Chondrocyte (in vitro differentiated cells): ENCODE data around the gene LDAH. TPM values are rescaled to one million over a fixed set of nuclear protein-coding genes. Genes with fewer than 3 reads are reported as not detected.

Source experiments
- DNase-seq: peaks from one replicate; pipeline ENCODE4 v3.0.0; 2021; ENCODE audit warnings: mixed read lengths, low spot score
- H3K27ac Mint-ChIP-seq: one replicate; pipeline ENCODE4 v1.8.0; 2021; ENCODE audit warnings: mild to moderate bottlenecking, moderate library complexity, mixed read lengths; ENCODE audit not compliant: unreplicated experiment
- H3K27me3 Mint-ChIP-seq: 2 replicates; pipeline ENCODE4 v1.8.0; 2021; ENCODE audit warnings: low read depth, mixed read lengths
- H3K36me3 Mint-ChIP-seq: 2 replicates; pipeline ENCODE4 v1.8.0; 2021; ENCODE audit warnings: low read depth, mixed read lengths
- H3K4me1 Mint-ChIP-seq: 2 replicates; pipeline ENCODE4 v1.8.0; 2021; ENCODE audit warnings: low read depth, mild to moderate bottlenecking, mixed read lengths
- H3K4me3 Mint-ChIP-seq: one replicate; pipeline ENCODE4 v1.8.0; 2021; ENCODE audit warnings: mild to moderate bottlenecking, moderate library complexity, mixed read lengths; ENCODE audit not compliant: unreplicated experiment
- H3K9me3 Mint-ChIP-seq: 2 replicates; pipeline ENCODE4 v1.8.0; 2021; ENCODE audit warnings: low read depth, mixed read lengths
- CTCF ChIP-seq: fragments of 200-600 bp; sonication (generic); IDR thresholded peaks from 2 replicates; pipeline ENCODE4 v1.5.0; 2021; ENCODE audit warnings: antibody characterized with exemption, mild to moderate bottlenecking, moderate library complexity
- total RNA-seq: library from RNA; stranded (reverse); gene quantifications from 3 replicates; pipeline ENCODE4 v1.2.1, GENCODE V29; 2021

The LDAH gene
- total RNA-seq, 1 donor from 2014 or later, result 18.1 TPM

DNA sequence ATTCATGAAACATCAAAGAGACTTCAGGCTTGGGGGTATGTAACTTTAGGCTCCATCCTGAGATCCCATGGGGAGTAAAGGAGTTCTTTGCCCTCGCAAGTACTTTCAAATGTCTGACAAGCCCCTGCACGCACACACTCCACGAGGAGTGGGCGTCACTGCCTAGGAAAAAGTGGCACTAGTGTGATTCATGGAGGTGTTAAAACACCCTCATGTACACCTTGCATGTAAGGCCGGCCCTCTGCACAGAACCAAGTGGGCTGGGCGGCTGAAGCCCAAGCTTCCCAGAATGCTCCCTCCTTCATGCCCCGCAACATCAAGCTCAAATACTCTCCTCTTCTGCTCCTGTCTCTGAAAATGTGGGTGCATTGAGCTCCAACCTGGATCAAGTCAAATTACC, 179.8 kb downstream of the LDAH start:
- Mint-ChIP-seq H3K4me1 (peaks cover 24% of the 10 kb centered on the region), H3K27ac (no peak overlapping the region), H3K36me3 (peaks cover 24% of the 10 kb centered on the region), H3K9me3 (no peaks in the 10 kb centered on the region), H3K4me3 (no peak overlapping the region), H3K27me3 (no peaks in the 10 kb centered on the region)
- TF ChIP-seq CTCF, result no peak
- peak; percentile 59 for DNase-seq

GRCh38 chr2:20642055-20642971, 180.6 kb downstream of the LDAH start:
- H3K9me3 Mint-ChIP-seq, result no peaks in the 10 kb centered on the region
- peak overlapping the region; percentile 83 for H3K27ac Mint-ChIP-seq
- peaks cover 24% of the 10 kb centered on the region for H3K36me3 Mint-ChIP-seq
- peak; percentile 89 for DNase-seq
- H3K4me3 Mint-ChIP-seq, result no peak overlapping the region
- peak; percentile 92 for TF ChIP-seq CTCF
- H3K4me1 Mint-ChIP-seq, result peaks cover 17% of the 10 kb centered on the region
- H3K27me3 Mint-ChIP-seq, result no peaks in the 10 kb centered on the region

GRCh38 chr2:20641123-20641985, 181.5 kb downstream of the LDAH start:
- H3K4me3 Mint-ChIP-seq, result no peak overlapping the region
- H3K27me3 Mint-ChIP-seq, result no peaks in the 10 kb centered on the region
- H3K4me1 Mint-ChIP-seq, result peaks cover 17% of the 10 kb centered on the region
- H3K36me3 Mint-ChIP-seq, result peaks cover 24% of the 10 kb centered on the region
- H3K9me3 Mint-ChIP-seq, result no peaks in the 10 kb centered on the region
- peak; percentile 73 for DNase-seq
- no peak for TF ChIP-seq CTCF
- H3K27ac Mint-ChIP-seq, result peak overlapping the region; percentile 83

DNA sequence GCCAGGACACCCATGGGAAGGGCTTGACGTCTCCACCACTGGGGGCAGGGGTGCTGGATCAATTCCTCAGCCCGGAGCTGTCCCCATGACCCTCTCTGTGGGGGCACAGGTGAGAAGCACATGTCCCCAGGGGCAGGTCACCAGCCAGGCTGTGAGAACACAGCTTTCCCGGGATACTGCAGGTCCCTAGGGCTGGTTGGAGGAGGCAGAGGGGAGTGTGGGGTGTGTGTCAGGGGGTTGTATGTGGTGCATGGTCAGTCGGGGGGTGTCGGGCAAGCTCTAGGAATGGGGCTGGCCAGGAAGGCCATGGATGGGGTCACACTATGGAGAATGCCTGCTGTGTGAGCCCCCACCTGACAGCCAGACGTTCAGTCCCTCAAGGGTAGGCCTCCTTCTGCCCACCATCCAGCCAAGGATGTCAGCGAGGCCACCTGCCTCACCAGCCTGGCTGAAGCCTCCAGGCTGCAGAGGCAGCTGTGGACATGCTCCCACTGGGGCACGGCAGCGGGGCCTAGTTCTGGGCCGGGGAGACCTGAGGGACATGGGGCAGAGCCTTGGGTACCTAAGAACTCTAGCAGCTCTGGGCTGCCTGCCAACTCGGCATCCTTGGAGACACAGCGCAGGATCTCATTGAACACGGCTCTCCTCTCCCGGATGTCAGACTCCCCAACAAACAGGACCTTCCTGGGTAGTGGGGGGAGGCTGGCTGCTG, 182.3 kb downstream of the LDAH start:
- peaks cover 22% of the 10 kb centered on the region for H3K4me1 Mint-ChIP-seq
- no peaks in the 10 kb centered on the region for H3K27me3 Mint-ChIP-seq
- no peak for TF ChIP-seq CTCF
- peak; percentile 83 for DNase-seq
- H3K36me3 Mint-ChIP-seq, result peaks cover 26% of the 10 kb centered on the region
- H3K4me3 Mint-ChIP-seq, result no peak overlapping the region
- no peaks in the 10 kb centered on the region for H3K9me3 Mint-ChIP-seq
- peak overlapping the region; percentile 57 for H3K27ac Mint-ChIP-seq
